CD4-positive, alpha-beta T cell treated with Interleukin-4 for 1 hour (primary cell): ENCODE data around the gene ADPRM.
"Not testable (repeated sequence)": the region's sequence is repeated elsewhere in the genome, so short reads cannot be mapped to it uniquely, and the experiment has no call there.

Experiments
- DNase-seq, 2 donors: peaks; one replicate each; pipeline ENCODE4 v3.0.0-alpha.2; 2020 to 2022

ADPRM gene

GRCh38 chr17:10705727-10706126 is 8.3 kb downstream of the ADPRM start:
- DNase-seq: no peak

GRCh38 chr17:10713318-10713717 is 15.9 kb downstream of the ADPRM start:
- no peak for DNase-seq

- no peak for DNase-seq
These were observed 18.8 kb downstream of the ADPRM start for GRCh38 chr17:10716218-10716617.

- no peak for DNase-seq
These were observed 21.2 kb downstream of the ADPRM start for GRCh38 chr17:10718547-10718946.

GRCh38 chr17:10724546-10725195 is 27.3 kb downstream of the ADPRM start:
- no peak for DNase-seq

GRCh38 chr17:10725262-10725661 is 27.9 kb downstream of the ADPRM start:
- DNase-seq: no peak

GRCh38 chr17:10726196-10726595 is 28.8 kb downstream of the ADPRM start:
- DNase-seq: no peak

- no peak for DNase-seq
These were observed 29.8 kb downstream of the ADPRM start for GRCh38 chr17:10727192-10727591.

GRCh38 chr17:10728331-10728892 is 31.0 kb downstream of the ADPRM start:
- DNase-seq: no peak

GRCh38 chr17:10729334-10730193 is 32.2 kb downstream of the ADPRM start, which contains the start of gene TMEM220:
Gene TMEM220 (minus strand): TSS chr17:10730023. CDS start chr17:10729851, 172 bp downstream.
- peak; percentile 27 to 41 for DNase-seq

GRCh38 chr17:10730247-10730646 is 32.9 kb downstream of the ADPRM start:
- peak in 1 of 2 donors; percentile 7 for DNase-seq

- DNase-seq: no peak
These were observed 34.0 kb downstream of the ADPRM start for GRCh38 chr17:10731408-10731879.

- not testable (repeated sequence) for DNase-seq
These were observed 34.7 kb downstream of the ADPRM start for GRCh38 chr17:10732121-10732520.

GRCh38 chr17:10733666-10734065 is 36.3 kb downstream of the ADPRM start:
- no peak for DNase-seq

GRCh38 chr17:10735251-10735650 is 37.9 kb downstream of the ADPRM start:
- no peak for DNase-seq

- DNase-seq: no peak
These were observed 38.4 kb downstream of the ADPRM start for GRCh38 chr17:10735821-10736220.

- peak; percentile 36 to 40 for DNase-seq
These were observed 39.8 kb downstream of the ADPRM start for GRCh38 chr17:10737168-10737622.

- no peak for DNase-seq
These were observed 40.3 kb downstream of the ADPRM start for GRCh38 chr17:10737736-10738135.

- no peak for DNase-seq
These were observed 41.3 kb downstream of the ADPRM start for GRCh38 chr17:10738521-10739258.

GRCh38 chr17:10739386-10739785 is 42.0 kb downstream of the ADPRM start:
- no peak for DNase-seq

GRCh38 chr17:10741416-10742135 is 44.2 kb downstream of the ADPRM start:
- DNase-seq: no peak

GRCh38 chr17:10742431-10742830 is 45.0 kb downstream of the ADPRM start:
- no peak for DNase-seq
